GM23248 (cell line): ENCODE measurements around the gene INTS14. TPM values are rescaled to one million over a fixed set of nuclear protein-coding genes. Genes with fewer than 3 reads are reported as not detected.

Experiments used
- DNase-seq: peaks from one replicate; pipeline ENCODE4 v3.0.0-alpha.2; 2015
- H2AFZ ChIP-seq: fragments of 200-600 bp; sonication (generic); 2 replicates; pipeline ENCODE4 v1.6.1; 2016; ENCODE audit warnings: antibody characterized with exemption
- H3F3A ChIP-seq: fragments of 200-600 bp; sonication (generic); 2 replicates; pipeline ENCODE4 v1.6.1; 2016; ENCODE audit warnings: mild to moderate bottlenecking, antibody characterized with exemption, mixed run types; ENCODE audit not compliant: insufficient read depth
- H3K27ac ChIP-seq: fragments of 200-600 bp; sonication (generic); 2 replicates; pipeline ENCODE4 v1.5.1; 2016; ENCODE audit warnings: mild to moderate bottlenecking
- H3K27me3 ChIP-seq: fragments of 200-600 bp; sonication (generic); replicated peaks from 2 replicates; pipeline ENCODE4 v1.6.1; 2016; ENCODE audit warnings: mild to moderate bottlenecking; ENCODE audit not compliant: insufficient read depth
- H3K36me3 ChIP-seq: fragments of 200-600 bp; sonication (generic); 2 replicates; pipeline ENCODE4 v1.6.1; 2016; ENCODE audit warnings: low read depth, mild to moderate bottlenecking
- H3K4me1 ChIP-seq: fragments of 200-600 bp; sonication (generic); 2 replicates; pipeline ENCODE4 v1.6.1; 2016; ENCODE audit warnings: mild to moderate bottlenecking; ENCODE audit not compliant: insufficient read depth
- H3K4me2 ChIP-seq: fragments of 200-600 bp; sonication (generic); one replicate; pipeline ENCODE4 v1.6.1; 2016; ENCODE audit warnings: mild to moderate bottlenecking; ENCODE audit not compliant: unreplicated experiment
- H3K4me3 ChIP-seq: fragments of 200-600 bp; sonication (generic); 2 replicates; pipeline ENCODE4 v1.5.1; 2016; ENCODE audit warnings: mild to moderate bottlenecking
- H3K79me2 ChIP-seq: fragments of 200-600 bp; sonication (generic); 2 replicates; pipeline ENCODE4 v1.6.1; 2016; ENCODE audit warnings: mild to moderate bottlenecking; ENCODE audit not compliant: insufficient read depth
- H3K9ac ChIP-seq: fragments of 200-600 bp; sonication (generic); 2 replicates; pipeline ENCODE4 v1.6.1; 2016; ENCODE audit warnings: mild to moderate bottlenecking
- H3K9me2 ChIP-seq: fragments of 200-600 bp; sonication (generic); 2 replicates; pipeline ENCODE4 v1.6.1; 2016; ENCODE audit warnings: mixed run types, mild to moderate bottlenecking, moderate library complexity; ENCODE audit not compliant: insufficient read depth
- H3K9me3 ChIP-seq: fragments of 200-600 bp; sonication (generic); one replicate; pipeline ENCODE4 v1.6.1; 2017; ENCODE audit warnings: low read depth
- H4K20me1 ChIP-seq: fragments of 200-600 bp; sonication (generic); 2 replicates; pipeline ENCODE4 v1.6.0; 2016; ENCODE audit not compliant: insufficient read depth
- EZH2 ChIP-seq: fragments of 200-600 bp; sonication (generic); IDR thresholded peaks from 2 replicates; pipeline ENCODE4 v1.6.1; 2018; ENCODE audit warnings: antibody characterized with exemption, mild to moderate bottlenecking; ENCODE audit not compliant: insufficient read depth, poor library complexity, severe bottlenecking
- EZH2phosphoT487 ChIP-seq: fragments of 200-600 bp; sonication (generic); IDR thresholded peaks from 2 replicates; pipeline ENCODE4 v1.6.1; 2018; ENCODE audit warnings: antibody characterized with exemption, moderate library complexity, mild to moderate bottlenecking, low read depth; ENCODE audit not compliant: insufficient read depth
- WGBS, 2 experiments: methylation state at CpG; one replicate each; pipeline ENCODE4 v1.1.6; 2015 to 2017; ENCODE audit warnings: low lambda C conversion rate in 2 of 2, low coverage in 1 of 2; ENCODE audit errors: missing lambda C conversion rate in 2 of 2; 5-methylcytosine and 5-hydroxymethylcytosine counted together
- in situ Hi-C: fragments of 300-500 bp; cut with MboI; formaldehyde crosslinking; loops from 2 replicates; pipeline ENCODE4 v1.15.0; 2020
- polyA plus RNA-seq: library from polyadenylated mRNA; unstranded; fragments of >200 nt; fragmentation: Nextera tagmentation; extraction: Ambion mirVana; gene quantifications from 2 replicates; pipeline ENCODE4 v1.2.1, GENCODE V29; 2016
- total RNA-seq: library from RNA; depleted of rRNA; stranded (reverse); fragments of >200 nt; shearing (Covaris generic); gene quantifications from 2 replicates; pipeline ENCODE4 v1.2.3, GENCODE V29; 2014

The INTS14 gene
- total and polyA plus RNA-seq, 2 experiments from 2014 or later = 31.7 to 41.4 TPM

- Histone ChIP-seq H3K27me3 (no peaks in the 10 kb centered on the region), H4K20me1 (no peaks in the 10 kb centered on the region), H3K9ac (no peak overlapping the region), H3F3A (0 out of 2 replicates have a peak, but pooled peaks cover 11% of the 10 kb centered on the region), H3K4me3 (no peak overlapping the region), H3K9me3 (no peaks in the 10 kb centered on the region), H3K27ac (no peak overlapping the region), H3K9me2 (no peaks in the 10 kb centered on the region), H3K4me2 (no peak overlapping the region), H3K79me2 (no peaks in the 10 kb centered on the region), H3K36me3 (no peaks in the 10 kb centered on the region), H3K4me1 (peaks cover 15% of the 10 kb centered on the region), H2AFZ (no peak overlapping the region)
- WGBS, 2 experiments = 97 to 98% methylated on average over 6 of the region's 6 CpGs
- no peak for DNase-seq
- in situ Hi-C loops = loop anchor here (10.0 kb wide), 1 partner anchor 223 kb away; no protein-coding TSS in a partner anchor
- TF ChIP-seq EZH2 = no peak
- TF ChIP-seq EZH2phosphoT487 = no peak
These were observed 20.6 kb upstream of the INTS14 start for GRCh38 chr15:65631503-65631902.

GRCh38 chr15:65630760-65631159 is 19.8 kb upstream of the INTS14 start:
- Histone ChIP-seq H3K27me3 (no peaks in the 10 kb centered on the region), H3K9me2 (no peaks in the 10 kb centered on the region), H3K4me2 (no peak overlapping the region), H3K9me3 (no peaks in the 10 kb centered on the region), H3K79me2 (no peaks in the 10 kb centered on the region), H2AFZ (no peak overlapping the region), H3K9ac (no peak overlapping the region), H3K4me1 (peaks cover 15% of the 10 kb centered on the region), H3F3A (0 out of 2 replicates have a peak, but pooled peaks cover 11% of the 10 kb centered on the region), H3K4me3 (no peak overlapping the region), H3K27ac (no peak overlapping the region), H3K36me3 (no peaks in the 10 kb centered on the region), H4K20me1 (no peaks in the 10 kb centered on the region)
- WGBS, 2 experiments = 95 to 97% methylated on average over 5 of the region's 5 CpGs
- TF ChIP-seq EZH2 = no peak
- no peak for TF ChIP-seq EZH2phosphoT487
- in situ Hi-C loops = loop anchor here (10.0 kb wide), 1 partner anchor 224 kb away; no protein-coding TSS in a partner anchor
- DNase-seq = no peak

GRCh38 chr15:65629548-65629947 is 18.6 kb upstream of the INTS14 start:
- H3K4me3 ChIP-seq = no peak overlapping the region
- no peak overlapping the region for H2AFZ ChIP-seq
- H3K9me3 ChIP-seq = no peaks in the 10 kb centered on the region
- H4K20me1 ChIP-seq = no peaks in the 10 kb centered on the region
- peaks cover 14% of the 10 kb centered on the region for H3K4me1 ChIP-seq
- no peak overlapping the region for H3K4me2 ChIP-seq
- no peaks in the 10 kb centered on the region for H3K9me2 ChIP-seq
- 0 out of 2 replicates have a peak, but pooled peaks cover 11% of the 10 kb centered on the region for H3F3A ChIP-seq
- in situ Hi-C loops = no loop called here
- DNase-seq = no peak
- no peak overlapping the region for H3K9ac ChIP-seq
- no peak overlapping the region for H3K27ac ChIP-seq
- H3K79me2 ChIP-seq = no peaks in the 10 kb centered on the region
- no peaks in the 10 kb centered on the region for H3K36me3 ChIP-seq
- WGBS, 2 experiments = 93 to 98% methylated on average over 3 of the region's 3 CpGs
- TF ChIP-seq EZH2 (no peak), EZH2phosphoT487 (no peak)
- no peaks in the 10 kb centered on the region for H3K27me3 ChIP-seq

GRCh38 chr15:65626856-65627255 is 15.9 kb upstream of the INTS14 start:
- Histone ChIP-seq H3K4me1 (no peaks in the 10 kb centered on the region), H3K36me3 (no peaks in the 10 kb centered on the region), H3K27ac (no peak overlapping the region), H3K9me3 (no peaks in the 10 kb centered on the region), H3K4me3 (no peak overlapping the region), H2AFZ (no peak overlapping the region), H4K20me1 (no peaks in the 10 kb centered on the region), H3K9ac (no peak overlapping the region), H3K27me3 (no peaks in the 10 kb centered on the region), H3K9me2 (no peaks in the 10 kb centered on the region), H3F3A (0 out of 2 replicates have a peak, but pooled peaks cover 6% of the 10 kb centered on the region), H3K4me2 (no peak overlapping the region), H3K79me2 (no peaks in the 10 kb centered on the region)
- 67 to 72% methylated on average over 4 of the region's 4 CpGs for WGBS, 2 experiments
- no peak for DNase-seq
- TF ChIP-seq EZH2 (no peak), EZH2phosphoT487 (no peak)
- in situ Hi-C loops = no loop called here

- H3K36me3 ChIP-seq = no peaks in the 10 kb centered on the region
- H3K4me1 ChIP-seq = no peaks in the 10 kb centered on the region
- H3K9ac ChIP-seq = no peak overlapping the region
- no peaks in the 10 kb centered on the region for H3K27me3 ChIP-seq
- DNase-seq = no peak
- H3K79me2 ChIP-seq = no peaks in the 10 kb centered on the region
- H2AFZ ChIP-seq = no peak overlapping the region
- no peak overlapping the region for H3K4me3 ChIP-seq
- no peaks in the 10 kb centered on the region for H3F3A ChIP-seq
- no peaks in the 10 kb centered on the region for H3K9me2 ChIP-seq
- no peak overlapping the region for H3K4me2 ChIP-seq
- H4K20me1 ChIP-seq = no peaks in the 10 kb centered on the region
- TF ChIP-seq EZH2phosphoT487 = no peak
- no peak for TF ChIP-seq EZH2
- H3K9me3 ChIP-seq = no peaks in the 10 kb centered on the region
- in situ Hi-C loops = no loop called here
- no peak overlapping the region for H3K27ac ChIP-seq
These were observed 12.2 kb upstream of the INTS14 start for GRCh38 chr15:65623103-65623502.
